CD1c-positive myeloid dendritic cell (primary cell): ENCODE measurements around the gene LCP1.
A peak's percentile ranks its signal among the peaks of the same experiment; 100 is the strongest.

Source experiments
- DNase-seq: peaks from one replicate; pipeline ENCODE4 v3.0.0-alpha.2; 2016; ENCODE audit errors: extremely low spot score

Gene LCP1

GRCh38 chr13:46101002-46101401, 81.0 kb downstream of the LCP1 start:
- DNase-seq, result no peak

GRCh38 chr13:46100191-46100815, 81.7 kb downstream of the LCP1 start:
- DNase-seq, result peak; percentile 61

GRCh38 chr13:46097663-46098062, 84.3 kb downstream of the LCP1 start:
- DNase-seq, result no peak

GRCh38 chr13:46097015-46097414, 85.0 kb downstream of the LCP1 start:
- DNase-seq, result no peak

GRCh38 chr13:46094478-46094877, 87.5 kb downstream of the LCP1 start:
- no peak for DNase-seq

GRCh38 chr13:46088821-46089562, 93.0 kb downstream of the LCP1 start:
- DNase-seq, result no peak

- DNase-seq, result peak; percentile 52
These were observed 94.5 kb downstream of the LCP1 start for GRCh38 chr13:46087481-46087880.

GRCh38 chr13:46086985-46087384, 95.0 kb downstream of the LCP1 start:
- no peak for DNase-seq

- DNase-seq, result no peak
These were observed 95.5 kb downstream of the LCP1 start for GRCh38 chr13:46086421-46086922.

- DNase-seq, result no peak
These were observed 96.2 kb downstream of the LCP1 start for GRCh38 chr13:46085737-46086136.

- DNase-seq, result no peak
These were observed 99.7 kb downstream of the LCP1 start for GRCh38 chr13:46082324-46082723.

- DNase-seq, result no peak
These were observed 102.2 kb downstream of the LCP1 start for GRCh38 chr13:46079770-46080169.

GRCh38 chr13:46077265-46077664, 104.7 kb downstream of the LCP1 start:
- peak; percentile 44 for DNase-seq

- no peak for DNase-seq
These were observed 105.2 kb downstream of the LCP1 start for GRCh38 chr13:46076827-46077226.
